ENCODE measurements around the gene TRIM52.

The TRIM52 gene

DNA sequence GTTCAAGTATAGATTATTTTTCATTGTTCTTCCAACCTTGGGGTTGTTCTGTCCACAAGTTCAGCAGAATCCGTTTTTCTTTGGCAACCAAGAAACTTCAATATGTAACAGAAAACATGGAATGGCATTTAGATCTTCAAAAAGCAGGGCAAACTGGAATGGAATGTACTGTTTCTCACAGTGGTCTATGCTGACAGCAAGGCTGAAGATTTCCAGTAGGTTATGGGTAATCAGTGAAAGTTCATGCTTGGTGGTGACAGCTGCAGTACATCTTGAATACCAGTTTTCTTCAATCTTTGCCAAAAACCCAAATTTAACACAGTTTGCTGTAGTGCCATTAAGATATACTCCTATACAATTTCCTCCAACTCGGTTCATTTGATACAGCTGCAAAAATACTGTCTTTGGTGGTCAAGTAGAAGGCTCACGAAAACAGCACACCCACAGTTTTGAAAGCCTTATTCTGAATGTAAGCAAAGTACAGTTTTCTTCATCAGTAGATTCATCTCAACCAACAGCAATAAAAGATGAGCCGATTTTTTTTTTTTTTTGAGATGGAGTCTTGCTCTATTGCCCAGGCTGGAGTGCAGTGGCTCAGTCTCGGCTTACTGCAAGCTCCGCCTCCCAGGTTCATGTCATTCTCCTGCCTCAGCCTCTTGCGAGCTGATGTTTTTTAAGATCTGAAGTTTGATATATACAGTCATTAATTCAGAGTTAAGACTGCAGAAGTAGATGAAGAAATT, 4.9 kb downstream of the TRIM52 start:
- no peak for DNase-seq

DNA sequence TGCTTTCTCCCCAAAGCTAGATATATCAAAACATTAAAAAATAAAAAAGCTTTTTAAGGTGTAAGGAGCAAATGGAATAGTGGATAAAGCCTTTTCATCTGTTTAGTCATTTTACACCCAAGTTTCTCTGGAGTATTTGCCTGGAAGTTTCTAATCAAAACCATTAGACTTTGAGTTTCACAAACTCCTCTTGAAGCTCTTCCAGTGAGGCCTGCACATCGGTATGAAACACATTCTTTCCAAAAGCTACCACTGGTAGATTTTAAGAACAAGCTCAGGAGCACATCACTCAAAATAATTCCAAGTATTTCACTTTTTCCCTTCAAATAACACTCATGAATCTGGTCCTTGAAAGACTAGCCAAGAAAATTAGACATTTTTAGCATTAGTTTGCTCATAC, 5.7 kb downstream of the TRIM52 start:
- no peak for DNase-seq

DNA sequence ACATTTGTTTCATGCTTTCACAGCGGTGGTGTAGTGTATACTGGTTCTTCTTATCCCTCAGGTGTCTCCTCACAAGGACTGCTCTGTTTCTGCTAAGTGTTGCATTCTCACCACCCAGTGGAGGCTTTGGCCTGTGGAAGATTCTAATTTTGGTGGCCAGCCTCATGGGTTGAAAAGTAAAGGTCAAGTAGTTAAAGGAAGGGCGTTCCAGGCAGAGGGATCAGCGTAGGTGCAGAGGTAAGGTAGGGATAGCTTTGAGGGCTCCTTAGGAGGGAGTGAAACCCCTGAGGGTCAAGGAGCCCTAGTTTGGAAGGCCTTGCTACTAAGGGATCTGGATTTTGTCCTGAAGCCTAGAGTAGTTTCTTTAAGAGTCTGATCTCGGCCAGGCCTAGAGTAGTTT, 12.7 kb downstream of the TRIM52 start:
- DNase-seq: no peak

DNA sequence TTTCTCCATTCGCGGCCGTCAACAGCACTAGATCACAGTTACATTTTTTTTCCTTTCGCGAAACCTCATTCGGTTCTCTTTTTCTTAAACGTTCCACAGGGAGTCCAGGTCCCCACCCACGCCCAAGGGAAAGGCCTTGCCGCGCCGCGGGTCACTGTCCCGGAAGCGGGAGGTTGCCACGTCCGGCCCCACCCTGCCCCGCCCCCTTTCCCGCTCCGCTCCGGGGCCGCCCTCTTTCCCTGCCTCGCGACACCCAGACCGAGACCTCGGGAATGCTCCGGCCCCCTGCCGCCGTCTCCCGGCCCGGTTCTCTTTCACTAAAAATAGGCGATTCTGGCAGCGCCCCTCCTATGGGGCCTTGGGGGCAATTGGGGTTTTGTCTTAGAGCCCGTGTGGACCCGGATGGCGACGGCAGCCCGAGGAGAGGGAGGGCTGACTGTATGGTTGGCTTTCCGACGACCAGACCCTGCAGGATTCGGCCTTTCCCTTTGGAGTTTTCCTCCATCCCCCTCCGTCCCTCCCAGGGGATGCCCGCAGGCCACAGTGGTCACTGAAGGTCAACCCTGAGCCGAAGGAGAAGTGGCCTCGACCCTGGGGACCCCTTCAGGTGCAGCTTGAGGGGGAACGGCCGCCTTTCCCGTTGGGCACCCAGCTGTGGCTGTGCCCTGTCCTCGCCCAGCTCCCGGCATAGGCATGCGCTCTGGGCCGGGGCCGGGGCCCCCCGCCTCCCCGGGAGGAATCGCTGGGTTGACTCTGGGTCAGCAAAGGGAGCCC, 14.5 kb downstream of the TRIM52 start:
- DNase-seq: peak; percentile 90

DNA sequence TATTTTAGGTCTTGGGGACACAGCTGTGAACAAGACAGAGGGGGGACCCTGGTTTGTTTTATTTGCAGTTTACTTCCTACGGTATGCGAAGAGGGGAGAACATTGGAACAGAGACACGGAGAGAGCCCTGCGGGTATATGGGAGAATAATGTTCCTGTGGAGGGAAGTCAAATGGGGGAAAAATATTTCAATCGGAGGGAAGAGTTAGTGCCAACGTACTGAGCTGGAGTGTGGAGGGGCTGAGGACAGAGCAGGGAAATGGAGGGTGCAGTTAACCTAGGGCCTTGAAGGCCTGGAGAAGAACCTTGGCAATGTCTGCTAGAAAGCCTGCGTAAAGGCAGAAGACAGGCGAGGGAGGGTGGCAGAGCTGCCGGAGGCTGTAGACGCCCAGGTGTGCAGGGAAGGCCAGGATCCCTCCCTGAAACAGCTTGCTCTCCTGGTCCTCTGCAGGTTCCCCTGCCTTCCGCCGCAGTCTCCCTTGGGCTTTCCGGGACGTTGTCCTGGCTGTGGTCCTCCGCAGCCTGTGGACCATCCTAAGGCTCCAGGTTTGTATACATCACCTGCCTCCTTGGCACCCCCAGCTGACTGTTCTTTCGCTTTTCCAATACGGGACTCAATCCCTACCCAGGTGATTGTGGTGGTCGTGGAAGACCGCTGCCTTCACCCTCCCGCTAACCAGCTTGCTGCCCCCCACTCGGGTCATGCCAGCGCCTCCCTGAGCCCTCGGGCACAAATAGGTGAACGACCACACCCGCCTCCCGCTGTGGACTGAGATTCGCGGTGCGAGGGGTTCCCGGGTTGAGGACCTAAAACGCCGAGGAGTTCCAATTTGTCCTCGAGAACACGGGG, 15.3 kb downstream of the TRIM52 start:
- no peak for DNase-seq

DNA sequence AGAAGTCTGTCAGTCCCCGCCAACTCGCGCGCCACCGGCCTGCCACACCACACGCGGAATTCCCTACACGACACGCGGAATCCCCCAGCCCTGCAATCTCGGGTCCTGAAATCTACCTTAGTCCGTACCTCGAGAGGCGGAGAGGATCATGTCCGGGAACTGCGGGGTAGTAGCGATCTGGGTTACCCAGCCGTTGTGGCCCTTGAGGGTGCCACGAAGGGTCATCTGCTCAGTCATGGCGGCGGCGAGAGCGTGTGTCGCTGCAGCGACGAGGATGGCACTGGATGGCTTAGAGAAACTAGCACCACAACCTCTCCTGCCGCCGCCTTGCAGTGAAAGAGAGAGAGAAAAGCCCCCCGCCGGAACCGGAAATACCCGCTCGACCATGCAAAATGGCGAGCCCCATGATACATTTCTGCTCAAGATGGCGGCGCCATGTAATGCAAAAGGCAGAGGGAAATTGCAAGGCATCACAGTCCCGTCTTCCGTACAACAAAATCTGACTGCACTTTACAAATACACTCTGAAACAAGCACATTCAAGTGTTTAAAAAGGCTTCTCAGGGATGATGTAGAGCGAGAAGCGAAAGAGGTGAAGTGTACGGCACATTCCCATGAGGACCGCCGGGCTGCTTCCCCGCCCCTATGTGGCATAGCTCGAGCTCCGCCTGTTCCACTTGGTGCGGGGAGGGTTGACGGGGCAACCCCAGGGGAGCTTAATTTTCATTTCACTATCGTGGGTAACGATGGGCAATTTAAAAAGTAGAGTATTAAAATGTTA, 17.2 kb downstream of the TRIM52 start, which contains the start of gene RACK1:
Gene RACK1 (minus strand): TSS at position 343 of the 780 bp plus-strand sequence. CDS start 106 bp downstream, at position 237.
- peak; percentile 91 for DNase-seq

DNA sequence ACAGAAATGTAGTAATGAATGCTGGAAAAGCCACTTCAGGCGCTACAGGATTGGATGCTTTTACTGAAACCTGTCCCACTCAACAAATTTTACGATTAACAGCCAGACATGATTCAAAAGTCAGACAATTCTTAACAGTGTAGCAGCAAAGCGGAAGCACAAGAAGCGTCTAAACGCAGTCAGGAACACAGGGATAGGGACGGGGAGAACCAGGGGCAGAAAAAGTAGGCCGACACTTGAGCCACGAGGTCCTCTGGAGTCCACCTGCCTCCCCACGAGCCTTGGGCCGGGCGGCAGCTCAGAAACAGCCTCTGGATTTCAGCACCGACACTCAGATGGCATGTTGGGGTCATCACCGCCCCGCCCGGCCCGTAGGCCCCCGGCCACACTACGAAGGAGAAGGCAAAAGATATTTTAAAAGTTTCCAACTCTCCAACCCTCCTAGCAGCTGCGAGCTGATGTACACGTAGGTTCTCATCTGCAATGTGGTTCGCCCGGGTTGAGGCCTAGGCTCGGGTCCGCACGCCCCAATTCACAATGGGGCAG, 17.9 kb downstream of the TRIM52 start:
- no peak for DNase-seq

DNA sequence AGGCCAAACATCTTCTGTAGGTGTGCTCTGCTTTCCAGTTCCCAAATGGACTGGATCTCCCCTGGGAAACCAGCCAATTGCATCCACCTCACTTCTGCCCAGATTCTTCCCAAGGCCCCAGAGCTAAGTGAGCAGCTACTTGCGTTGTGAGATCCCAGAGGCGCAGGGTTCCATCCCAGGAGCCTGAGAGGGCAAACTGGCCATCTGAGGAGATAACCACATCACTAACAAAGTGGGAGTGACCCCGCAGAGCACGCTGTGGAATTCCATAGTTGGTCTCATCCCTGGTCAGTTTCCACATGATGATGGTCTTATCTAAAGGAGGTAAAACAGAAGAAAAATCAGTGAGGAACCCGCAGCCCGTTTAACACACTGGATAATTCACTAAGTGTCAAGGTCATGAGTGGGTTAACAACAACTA, 18.9 kb downstream of the TRIM52 start:
- peak; percentile 43 for DNase-seq

DNA sequence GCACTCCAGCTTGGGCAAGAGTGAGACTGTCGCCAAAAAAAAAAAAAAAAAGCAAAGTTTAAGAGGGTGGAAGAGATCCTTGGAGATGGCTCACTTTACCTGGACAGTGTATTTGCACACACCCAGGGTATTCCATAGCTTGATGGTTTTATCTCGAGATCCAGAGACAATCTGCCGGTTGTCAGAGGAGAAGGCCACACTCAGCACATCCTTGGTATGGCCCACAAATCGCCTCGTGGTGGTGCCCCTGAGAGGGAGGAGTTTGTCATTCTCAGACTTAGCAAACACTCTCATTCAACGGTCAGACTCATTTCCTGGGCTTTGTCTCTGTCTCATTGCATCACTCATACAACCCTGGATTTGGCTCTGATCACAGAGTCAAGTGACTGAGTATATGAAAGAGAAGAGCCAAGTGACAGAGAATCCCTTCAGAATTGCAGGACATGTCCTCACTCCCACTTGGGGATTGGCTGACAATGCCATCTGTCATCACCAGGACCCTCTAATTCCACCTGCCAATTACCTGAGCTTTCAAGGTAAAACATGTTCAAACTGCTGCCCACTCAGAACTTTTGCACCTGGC, 19.5 kb downstream of the TRIM52 start:
- peak; percentile 87 for DNase-seq

DNA sequence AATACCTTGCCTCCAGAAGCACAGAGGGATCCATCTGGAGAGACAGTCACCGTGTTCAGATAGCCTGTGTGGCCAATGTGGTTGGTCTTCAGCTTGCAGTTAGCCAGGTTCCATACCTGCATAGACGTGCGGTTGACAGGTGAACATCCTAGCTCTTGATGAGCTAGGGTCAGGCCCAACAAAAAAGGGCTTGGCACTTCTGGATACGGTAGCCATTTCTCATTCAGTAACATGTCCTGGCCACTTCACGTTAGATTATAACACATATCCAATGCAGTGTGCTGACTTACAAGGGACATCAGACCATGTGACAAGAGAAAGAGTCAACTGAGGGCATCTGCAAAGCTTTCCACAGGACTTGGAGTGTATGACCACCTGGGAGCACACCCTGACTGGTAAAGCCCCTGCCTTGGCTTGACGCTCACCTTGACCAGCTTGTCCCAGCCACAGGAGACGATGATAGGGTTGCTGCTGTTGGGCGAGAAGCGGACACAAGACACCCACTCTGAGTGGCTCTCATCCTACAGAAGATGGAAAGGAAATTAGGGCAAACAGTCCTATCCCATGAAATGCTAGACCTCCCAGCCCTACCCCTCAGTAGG, 21.8 kb downstream of the TRIM52 start:
- DNase-seq: no peak

DNA sequence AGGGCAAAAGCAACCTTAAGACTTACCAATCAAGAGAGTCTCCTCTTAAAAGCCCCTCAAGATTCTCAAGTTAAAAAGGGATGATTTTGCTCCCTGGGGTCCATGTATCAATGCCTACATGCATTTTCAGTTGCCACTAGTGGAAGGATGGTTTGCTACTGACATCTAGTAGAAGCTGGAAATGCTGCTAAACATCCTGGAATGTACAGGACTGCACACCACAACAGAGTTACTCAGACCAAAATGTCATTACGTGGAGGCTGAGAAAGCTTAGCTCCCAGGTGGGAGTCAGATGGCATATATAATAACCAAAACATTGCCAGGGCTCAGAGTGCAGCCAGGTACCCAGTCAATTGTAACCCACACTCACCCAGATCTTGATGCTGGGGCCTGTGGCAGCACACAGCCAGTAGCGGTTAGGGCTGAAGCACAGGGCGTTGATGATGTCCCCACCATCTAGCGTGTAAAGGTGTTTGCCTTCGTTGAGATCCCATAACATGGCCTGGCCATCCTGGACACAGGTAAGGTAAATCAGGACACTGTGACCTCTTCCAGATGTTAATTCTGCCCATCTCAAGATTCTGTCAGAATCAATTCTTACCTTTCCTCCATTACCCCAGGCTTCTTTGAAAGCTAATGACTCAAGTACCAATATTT, 23.1 kb downstream of the TRIM52 start:
- no peak for DNase-seq

DNA sequence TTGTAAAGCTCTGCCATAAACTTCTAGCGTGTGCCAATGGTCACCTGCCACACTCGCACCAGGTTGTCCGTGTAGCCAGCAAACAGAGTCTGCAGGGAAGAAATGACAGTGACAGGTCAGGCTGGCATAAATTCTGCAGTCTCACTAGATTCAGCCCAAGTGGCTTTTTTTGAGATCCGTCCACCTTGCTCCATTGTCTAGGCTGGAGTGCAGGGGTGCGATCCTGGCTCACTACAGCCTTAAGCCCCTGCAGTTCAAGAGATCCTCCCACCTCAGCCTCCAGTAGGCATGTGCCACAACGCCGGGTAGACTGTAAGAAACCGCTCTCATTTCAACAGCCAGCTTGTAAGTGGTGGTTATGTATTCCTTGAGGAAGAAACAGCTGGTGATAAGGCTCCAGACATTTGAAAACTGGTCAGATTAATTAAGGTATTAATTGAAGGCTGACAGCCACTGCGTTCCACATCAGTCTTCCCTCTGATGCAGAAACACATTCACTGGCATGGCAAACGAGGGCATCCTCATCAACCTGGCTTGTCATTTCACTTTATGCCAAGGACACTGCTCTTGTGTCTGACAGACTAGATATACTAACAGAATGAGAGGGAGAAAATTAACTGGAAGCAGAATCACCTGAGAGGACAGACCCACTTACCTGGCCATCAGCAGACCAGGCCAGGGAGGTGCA, 23.8 kb downstream of the TRIM52 start:
- DNase-seq: no peak

DNA sequence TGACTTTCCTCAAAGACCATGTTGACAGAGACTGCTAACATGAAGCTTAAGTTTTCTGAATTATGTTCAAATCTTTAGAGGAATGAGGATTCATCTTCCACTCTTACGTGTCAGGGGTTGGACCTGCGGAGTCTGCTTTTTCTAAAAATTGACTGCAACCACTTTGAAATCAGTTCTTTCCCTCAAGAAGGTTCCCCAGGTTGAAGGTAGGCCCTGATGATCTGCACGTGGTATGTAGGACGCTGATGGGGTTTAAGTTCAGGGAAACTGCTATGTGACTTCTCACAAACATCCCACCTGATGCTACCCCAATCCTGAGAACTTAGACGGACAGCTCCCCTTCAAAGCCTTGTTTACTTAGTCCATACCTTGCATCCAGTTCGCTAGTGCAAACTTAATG, 24.5 kb downstream of the TRIM52 start:
- no peak for DNase-seq

DNA sequence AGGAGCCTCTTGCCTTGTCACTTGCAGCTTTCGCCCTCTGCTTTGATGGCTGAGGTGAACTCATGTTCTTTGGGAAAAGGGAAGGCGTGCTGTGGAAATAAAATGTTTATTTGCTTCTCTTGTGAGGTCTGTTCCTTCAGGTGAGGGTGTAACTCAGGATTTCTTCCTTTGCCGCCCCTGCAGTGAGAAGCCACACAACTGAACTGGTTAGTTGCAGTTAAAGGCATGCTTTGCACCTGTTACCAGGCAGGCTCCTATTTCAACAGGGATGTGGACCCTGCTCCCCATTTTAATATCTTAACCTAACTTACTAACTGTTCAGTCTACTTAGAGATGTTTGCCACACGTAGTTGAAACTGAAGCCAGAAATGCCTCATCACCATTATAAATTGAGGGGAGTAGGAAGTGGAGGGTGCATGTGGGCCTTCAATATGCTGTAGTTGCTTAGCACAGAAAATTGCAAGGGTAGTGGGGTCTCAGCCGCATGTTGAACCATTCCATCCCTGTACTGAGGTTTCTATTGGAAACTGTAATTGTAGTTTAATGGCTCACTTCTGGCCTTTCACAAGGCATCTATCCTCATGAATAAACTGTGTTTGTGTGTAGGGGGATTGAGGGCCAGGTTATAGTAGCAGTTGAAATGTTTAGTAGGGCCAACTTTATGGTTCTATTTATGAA, 25.1 kb downstream of the TRIM52 start:
- no peak for DNase-seq

DNA sequence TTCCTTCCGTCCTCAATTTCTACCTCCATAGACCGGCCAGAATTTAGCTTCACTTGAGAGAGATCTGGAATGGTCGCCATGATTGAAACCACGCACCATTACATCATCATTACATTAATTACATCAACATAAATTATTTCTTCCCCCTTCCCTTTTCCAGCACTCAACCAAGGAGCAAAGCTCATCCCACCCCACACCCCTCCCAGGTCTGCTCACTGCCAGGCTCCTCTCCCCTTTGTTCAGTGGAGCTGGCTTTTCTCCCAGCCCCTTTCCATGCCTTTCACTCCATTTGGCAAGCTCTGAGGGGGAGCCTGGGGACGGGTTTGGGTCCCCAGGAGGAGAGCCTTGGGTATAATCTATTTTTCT, 25.6 kb downstream of the TRIM52 start:
- no peak for DNase-seq

DNA sequence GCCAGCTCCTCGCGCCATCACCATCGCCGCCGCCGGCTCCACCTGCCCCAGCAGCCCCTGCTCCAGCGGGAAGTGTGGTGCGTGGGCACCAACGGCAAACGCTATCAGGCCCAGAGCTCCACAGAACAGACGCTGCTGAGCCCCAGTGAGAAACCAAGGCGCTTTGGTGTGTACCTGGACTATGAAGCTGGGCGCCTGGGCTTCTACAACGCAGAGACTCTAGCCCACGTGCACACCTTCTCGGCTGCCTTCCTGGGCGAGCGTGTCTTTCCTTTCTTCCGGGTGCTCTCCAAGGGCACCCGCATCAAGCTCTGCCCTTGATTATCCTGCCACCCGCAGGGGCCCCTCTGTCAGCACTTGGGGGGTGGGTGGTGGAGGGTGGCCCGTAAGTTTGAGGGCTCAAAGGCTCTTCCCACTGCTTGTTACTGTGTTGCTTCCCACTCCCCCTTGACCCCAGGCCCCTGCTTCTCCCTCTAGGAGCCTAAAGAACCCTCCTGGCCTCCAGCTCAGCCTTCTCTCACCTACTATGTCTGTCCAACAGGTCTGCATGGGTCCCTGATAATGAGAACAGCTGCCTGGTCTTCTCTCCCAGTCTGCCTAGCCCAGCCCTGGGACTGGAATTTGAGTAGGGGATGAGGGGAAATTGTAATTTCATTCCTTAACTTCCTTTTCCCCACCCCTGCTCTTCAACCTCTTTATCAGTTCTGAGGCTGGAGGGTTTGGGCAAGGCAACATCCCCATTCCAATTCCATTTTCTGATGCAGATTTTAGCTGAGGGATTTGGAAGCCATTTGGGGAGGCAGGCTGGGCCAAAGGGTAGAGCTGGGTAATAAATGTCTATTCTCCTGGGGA, 26.3 kb downstream of the TRIM52 start:
- no peak for DNase-seq

DNA sequence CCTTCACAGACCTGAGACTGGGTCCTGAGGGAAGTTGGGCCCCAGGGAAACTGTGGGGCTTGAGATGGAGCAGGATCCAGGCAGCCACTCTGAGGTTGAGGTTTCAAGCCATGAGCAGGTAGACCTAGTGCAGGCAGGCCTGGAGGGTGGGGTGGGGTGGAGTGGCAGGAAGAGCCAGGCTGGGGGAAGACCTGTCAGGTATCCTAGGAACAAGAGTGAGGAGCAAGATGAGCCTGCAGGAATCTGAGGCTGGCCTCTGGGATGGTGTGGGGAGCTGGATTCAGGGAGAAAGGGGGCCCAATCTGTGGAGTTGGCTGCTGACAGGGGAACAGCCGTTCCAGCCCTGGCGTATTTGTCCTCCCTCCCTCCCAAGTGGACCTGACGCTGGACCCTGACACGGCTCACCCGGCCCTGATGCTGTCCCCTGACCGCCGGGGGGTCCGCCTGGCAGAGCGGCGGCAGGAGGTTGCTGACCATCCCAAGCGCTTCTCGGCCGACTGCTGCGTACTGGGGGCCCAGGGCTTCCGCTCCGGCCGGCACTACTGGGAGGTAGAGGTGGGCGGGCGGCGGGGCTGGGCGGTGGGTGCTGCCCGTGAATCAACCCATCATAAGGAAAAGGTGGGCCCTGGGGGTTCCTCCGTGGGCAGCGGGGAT, 27.0 kb downstream of the TRIM52 start:
- no peak for DNase-seq

Data from EL (cell line).